HUDEP-2 (cell line): ENCODE measurements around the gene CD247.
"Not testable (repeated sequence)": the region's sequence is repeated elsewhere in the genome, so short reads cannot be mapped to it uniquely, and the experiment has no call there.

ENCODE experiments used
- DNase-seq, 76 experiments: peaks; one replicate each; lab custom pipeline; 2025; ENCODE audit not compliant: unreplicated experiment in 76 of 76; lab: John Stamatoyannopoulos, UW

Gene CD247

DNA sequence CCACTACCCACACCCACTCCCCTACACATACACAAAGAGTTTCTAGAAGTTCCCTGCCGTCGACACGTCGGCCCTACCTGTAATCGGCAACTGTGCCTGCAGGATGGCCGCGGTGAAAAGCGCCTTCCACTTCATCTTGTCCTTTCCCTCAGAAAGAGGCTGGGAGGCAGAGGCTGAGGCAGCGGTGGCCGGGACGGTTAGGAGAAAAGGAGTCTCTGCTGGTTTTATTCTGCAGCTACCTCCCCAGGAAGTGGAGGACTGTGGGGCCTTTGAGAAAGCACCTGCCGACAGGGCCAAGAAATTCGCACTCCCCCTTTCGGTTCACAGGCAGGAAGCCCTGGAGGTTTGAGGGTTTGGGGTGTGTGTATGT, at the start of gene CD247:
Gene CD247, minus strand, starts transcription at position 199 of the 370 bp plus-strand sequence. Its CDS starts 64 bp downstream, at position 135.
- DNase-seq: no peak

DNA sequence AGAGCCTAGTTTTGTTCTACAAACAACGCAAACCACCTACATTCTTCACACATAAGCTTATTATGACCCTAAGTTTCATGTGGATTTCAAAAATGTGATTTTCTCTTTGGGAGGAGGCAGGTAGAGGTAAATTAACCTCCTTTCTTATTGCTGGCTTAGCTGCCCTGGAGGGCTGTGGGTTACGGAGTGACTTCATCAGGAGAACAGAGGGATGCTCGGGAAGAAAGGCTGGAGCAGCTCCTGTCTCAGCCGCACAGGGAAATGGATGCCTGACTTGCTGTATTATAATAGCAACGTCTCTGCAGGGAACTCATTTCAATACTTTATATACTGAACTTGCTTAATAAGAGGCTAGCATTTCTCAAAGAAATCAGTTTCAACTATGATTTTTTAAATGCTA, 49.3 kb upstream of the CD247 start:
- no peak for DNase-seq

GRCh38 chr1:167566766-167567165, 48.4 kb upstream of the CD247 start:
- no peak for DNase-seq

- DNase-seq: no peak
These were observed 47.6 kb upstream of the CD247 start for GRCh38 chr1:167565922-167566321.

DNA sequence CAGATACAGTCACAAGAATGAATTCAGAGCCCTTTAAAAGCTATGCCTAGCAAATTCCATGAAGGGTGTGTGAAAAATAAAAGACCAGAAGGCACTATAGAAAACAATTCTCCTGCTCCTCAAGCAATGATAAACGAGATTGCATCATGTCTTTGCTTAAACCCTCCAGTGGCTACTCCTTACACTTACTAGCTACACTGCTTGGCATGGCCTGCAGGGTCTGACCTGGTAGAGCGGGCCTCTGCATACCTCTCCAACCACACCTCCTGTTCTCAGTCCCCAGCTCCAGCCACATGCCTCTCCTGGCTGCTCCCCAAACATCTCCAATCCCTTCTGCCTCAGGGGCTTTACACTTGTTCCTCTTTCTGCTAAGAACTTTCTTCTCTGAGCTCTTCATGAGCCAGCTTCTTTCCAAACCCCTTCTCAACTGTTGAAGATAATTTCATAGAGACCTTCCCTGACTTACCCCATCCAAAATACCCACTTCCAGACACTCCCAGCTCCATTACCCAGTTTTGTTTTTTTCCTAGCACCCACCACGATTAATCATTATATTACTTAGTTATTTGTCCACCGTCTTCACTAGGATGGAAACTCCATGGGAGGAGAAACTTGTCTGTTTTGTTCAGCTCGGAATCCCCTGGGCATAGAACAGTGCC, 46.4 kb upstream of the CD247 start:
- DNase-seq: peak in 5 of 76 experiments; percentile 5 to 25 (median 14)

DNA sequence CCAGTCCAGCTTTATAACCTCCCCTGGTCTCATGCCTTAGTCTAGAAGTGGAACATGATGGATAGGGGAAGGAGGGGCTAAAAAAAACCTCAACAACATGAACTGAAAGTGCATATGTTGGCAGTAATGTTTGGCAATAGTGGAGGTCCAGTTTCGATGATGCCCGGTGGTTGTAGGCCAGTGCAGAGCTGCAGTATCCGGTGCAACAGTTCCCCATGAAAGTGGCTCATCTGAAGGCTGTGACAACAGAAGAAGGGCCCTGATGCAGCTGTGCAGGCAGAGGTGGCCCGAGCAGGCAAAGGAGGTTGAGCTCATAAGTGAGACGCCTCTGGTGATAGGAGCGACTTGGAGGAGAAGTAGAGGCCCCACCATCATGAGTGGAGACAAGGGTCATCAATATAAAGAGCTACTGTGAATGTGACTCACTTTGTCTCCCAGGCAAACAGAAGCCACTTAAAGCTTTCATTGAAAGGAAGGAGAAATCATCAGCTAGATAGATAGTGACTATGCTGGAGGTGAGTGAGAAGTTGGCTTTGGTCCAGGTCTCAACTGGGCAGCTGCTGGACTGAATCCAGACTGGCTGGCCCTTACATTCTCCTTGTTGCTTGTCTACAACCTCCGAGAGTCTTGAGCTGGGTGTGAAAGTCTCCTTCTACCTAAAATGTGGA, 45.4 kb upstream of the CD247 start:
- peak in 6 of 76 experiments; percentile 2 to 38 (median 18) for DNase-seq

DNA sequence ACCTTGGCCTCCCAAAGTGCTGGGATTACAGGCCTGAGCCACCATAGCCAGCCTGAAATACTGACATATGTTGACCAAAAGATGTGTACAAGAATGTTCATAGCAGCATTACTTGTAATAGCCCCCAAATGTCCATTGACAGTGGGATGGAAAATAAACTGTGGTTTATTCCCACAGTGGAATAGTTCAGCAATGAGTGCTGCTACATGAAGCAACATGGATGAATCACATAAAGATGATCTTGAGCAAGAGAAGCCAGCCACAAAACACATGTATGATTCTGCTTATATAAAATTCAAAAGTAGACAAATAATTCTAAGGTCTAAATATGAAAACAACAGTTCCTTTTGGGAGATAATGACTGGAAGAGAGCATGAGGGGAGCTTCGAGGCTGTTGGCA, 44.4 kb upstream of the CD247 start:
- no peak for DNase-seq

DNA sequence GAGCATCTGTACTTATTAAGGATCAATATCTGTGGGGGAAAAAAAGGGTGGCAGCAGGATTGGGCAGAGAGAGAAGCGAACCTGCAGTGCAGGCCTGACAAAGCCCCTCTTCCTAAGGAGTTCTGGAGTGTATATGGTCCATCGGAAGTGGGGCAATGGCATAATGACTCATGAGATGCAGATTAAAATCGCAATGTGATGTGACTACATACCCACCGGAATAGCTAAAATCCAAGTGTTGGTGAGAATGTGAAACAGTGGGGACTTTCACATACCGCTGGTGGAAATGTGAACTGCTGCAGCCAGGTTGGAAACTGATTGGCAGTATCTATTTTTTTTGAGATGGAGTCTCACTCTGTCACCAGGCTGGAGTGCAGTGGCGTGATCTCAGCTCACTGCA, 43.4 kb upstream of the CD247 start:
- DNase-seq: no peak

DNA sequence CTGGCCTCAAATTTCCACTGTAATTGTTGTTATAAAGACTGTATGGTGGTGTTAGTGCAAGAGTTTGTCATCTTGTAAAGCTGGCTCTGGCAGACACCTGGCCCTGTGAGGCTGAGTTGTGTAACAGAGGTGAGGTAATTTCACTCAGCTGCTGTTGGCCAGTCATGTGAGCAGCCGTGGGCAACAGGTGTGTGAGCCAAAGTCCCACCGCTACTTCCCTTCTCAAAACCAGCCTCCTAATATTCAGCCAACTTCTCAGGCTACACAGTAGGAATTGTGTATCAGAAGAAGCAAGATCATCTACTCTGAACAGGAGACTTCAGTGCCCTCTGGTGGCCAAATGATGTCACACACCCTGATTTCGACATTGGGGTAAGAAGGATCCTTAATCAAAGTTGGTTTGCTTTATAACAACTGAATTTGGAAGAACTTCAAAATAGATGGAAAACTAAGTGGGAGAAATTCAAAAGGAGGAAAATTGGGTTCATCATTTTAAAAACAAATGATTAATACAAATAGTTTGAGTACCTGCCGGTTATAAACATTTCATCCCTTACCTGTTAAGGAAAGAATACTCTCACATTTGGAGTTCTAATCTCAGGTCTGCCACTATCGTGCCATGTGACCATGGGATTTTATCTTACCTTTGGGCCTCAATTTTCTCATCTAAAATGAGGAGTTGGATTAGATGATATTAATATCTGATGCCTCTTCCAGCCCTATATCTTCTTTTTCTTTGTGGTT, 37.8 kb upstream of the CD247 start:
- DNase-seq: peak in 64 of 76 experiments; percentile 13 to 82 (median 53)

GRCh38 chr1:167555072-167555471, 36.7 kb upstream of the CD247 start:
- DNase-seq: not testable (repeated sequence)

- peak in 2 of 76 experiments; percentile 12 to 45 for DNase-seq
These were observed 35.9 kb upstream of the CD247 start for GRCh38 chr1:167554028-167554779.

DNA sequence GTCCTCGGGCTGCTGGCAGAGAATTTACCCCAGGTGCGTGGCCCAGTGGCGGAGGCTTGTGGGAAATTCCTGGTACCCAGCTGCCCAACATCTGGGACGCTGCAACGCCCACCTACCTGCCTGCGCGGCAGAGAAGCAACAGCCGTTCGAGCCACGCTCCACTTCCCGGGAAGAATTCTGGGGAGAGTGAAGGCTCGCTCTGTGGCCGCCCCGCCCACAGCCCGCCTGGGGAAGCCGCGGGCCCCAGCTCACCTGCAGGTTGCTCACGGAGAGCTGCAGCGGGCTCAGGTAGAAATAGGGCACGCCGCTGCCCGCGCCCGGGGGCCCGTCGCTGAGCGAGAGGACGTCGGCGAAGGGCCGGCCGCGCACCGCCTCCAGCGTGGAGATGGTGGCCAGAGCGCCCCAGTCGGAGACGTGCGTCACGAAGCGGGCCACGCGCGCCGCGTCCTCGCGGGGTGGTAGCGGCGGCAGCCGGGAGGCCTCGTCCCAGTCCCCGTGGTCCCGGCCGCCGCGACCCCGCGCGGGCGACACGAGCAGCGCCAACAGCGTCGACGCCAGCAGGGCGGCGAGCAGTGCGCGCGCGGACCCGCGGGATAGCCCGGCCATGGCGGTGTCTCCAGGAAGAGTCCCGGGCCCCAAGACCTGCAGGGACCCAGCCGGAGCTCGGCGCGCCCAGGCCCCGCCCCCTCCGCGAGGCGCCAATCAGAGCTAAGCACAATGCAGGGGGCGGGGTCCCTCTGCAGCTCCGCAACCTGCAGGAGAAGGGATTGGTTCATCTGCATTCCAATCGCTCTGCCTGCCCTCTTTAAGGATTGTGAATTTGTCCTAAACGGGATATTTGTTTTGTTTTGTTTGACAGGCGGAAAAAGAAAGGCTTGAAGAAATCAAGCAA, 35.1 kb upstream of the CD247 start, which contains the start of gene CREG1:
Gene CREG1, minus strand, starts transcription at position 627 of the 892 bp plus-strand sequence.
- peak in 74 of 76 experiments; percentile 29 to 93 (median 84) for DNase-seq

DNA sequence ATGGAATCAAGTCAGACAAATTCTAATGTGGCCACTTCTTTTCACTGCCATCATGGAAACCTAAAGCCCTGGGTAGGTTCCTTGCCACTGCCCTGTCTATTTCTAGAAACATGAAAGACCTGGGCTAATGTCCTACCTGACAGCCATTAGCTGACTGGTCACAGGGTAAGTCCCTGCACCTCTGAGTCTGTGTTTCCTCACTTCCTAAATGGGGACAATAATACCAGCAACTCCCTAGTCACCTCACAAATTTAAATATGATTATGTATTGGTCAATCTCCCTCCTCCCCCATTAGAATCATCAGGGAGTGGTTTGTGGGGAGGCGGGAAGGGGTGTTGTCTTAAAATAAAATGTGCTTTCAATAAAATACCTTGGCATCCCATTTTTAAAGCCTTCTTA, 33.0 kb upstream of the CD247 start:
- peak in 20 of 76 experiments; percentile 7 to 50 (median 29) for DNase-seq

GRCh38 chr1:167548059-167548932, 30.0 kb upstream of the CD247 start:
- peak in 35 of 76 experiments; percentile 11 to 82 (median 58) for DNase-seq

- no peak for DNase-seq
These were observed 28.6 kb upstream of the CD247 start for GRCh38 chr1:167546935-167547334.

DNA sequence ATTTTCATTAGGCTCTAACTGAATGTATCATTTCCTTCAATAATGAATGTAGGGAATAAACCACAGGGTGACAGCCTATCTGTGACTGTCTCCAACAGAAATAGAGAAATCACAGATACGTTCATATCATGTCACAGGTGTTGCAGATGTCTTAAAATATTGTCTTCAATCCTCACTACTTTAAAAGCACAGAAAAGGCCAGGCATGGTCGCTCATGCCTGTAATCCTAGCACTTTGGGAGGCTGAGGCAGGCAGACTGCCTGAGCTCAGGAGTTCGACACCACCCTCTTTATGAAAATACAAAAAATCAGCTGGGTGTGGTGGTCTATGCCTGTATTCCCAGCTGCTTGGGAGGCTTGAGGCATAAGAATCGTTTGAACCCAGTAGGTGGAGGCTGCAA, 27.0 kb upstream of the CD247 start:
- DNase-seq: no peak

- no peak for DNase-seq
These were observed 26.2 kb upstream of the CD247 start for GRCh38 chr1:167544447-167545093.
